Stimulated activated CD4-positive, alpha-beta T cell treated with anti-CD3 and anti-CD28 coated beads, Interleukin-1b, Interleukin-23, amount 100 ng/mL, for 1 hour (primary cell): ENCODE data around the gene JARID2.
"Not testable (repeated sequence)": the region's sequence is repeated elsewhere in the genome, so short reads cannot be mapped to it uniquely, and the experiment has no call there.

ENCODE experiments used
- DNase-seq, 2 donors: peaks; one replicate each; pipeline ENCODE4 v3.0.0-alpha.2; 2020; ENCODE audit warnings: low read depth in 2 of 2

Gene JARID2

DNA sequence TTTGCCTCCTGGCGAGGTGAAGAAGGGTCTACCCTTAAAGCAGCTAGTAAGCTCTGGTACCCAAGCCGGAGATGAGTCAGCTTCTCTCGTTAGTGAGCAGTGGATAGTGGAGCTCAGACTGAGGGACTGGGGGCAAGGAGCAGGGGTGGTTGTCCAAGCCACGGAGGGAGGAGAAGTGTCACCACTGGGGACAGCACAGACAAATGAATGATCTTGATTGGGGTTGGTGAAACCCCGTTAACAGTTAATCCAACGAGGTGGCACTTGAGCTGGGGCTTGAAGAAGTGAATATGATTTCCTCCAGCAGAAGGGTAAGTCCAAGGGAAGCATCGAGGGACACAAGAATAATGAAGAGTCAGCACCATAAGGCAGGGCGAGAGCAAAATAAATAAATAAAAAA is 43.0 kb downstream of the JARID2 start:
- DNase-seq: no peak

- DNase-seq: not testable (repeated sequence)
These were observed 43.6 kb downstream of the JARID2 start for GRCh38 chr6:15289456-15289855.

GRCh38 chr6:15290067-15290680 is 44.3 kb downstream of the JARID2 start:
- DNase-seq: no peak

DNA sequence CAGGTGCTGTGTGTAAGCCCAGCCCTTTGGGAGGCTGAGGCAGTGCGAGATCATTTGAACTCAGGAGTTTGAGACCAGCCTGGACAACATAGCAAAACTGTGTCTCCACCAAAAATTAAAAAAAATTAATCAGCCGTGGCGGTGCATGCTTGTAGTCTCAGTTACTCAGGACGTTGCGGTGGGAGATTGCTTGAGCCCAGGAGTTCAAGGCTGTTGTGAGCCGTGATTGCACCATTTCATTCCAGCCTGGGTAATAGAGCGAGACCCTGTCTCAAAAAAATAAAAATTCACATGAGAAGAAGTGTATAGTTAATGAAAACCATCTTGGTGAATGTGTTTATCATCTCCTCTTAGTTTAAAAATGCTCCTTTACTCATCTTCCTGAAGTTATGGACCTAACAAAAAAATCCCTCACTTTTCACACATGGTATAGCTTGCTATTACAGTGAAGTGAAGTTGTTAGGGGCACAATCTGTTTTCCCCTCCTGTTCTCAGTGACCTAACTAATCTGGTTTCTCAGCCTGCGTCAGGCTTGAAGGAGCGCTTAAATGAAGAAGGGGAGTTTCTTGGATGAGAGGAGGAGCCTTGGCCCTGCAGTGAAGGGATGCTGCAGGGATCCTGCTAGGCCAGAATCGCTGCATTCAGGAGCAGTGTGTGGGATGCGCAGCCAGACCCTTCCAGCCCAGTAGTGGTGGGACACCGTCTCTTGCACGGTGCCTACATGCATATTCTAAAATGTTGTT is 45.3 kb downstream of the JARID2 start:
- no peak for DNase-seq

GRCh38 chr6:15292721-15293302 is 46.9 kb downstream of the JARID2 start:
- no peak for DNase-seq

DNA sequence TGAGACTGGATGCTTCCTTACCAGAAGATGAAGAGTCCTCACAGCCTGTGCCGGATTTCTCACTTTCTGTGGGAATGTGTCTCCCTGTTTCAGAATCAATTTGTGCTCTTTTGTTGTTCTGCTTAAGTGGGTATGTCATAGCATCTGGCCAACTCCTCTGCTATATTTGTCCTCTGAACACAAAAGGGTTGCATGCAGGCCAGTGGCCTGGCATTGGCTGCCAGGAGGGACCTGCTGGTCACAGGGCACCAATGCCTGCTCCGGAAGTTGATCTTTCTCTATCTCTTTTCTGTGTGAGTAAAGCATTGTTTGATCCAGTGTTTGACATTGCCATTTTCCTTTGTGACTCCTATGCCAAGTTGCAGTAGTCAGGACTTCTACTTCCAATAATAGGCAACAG is 47.8 kb downstream of the JARID2 start:
- DNase-seq: no peak

DNA sequence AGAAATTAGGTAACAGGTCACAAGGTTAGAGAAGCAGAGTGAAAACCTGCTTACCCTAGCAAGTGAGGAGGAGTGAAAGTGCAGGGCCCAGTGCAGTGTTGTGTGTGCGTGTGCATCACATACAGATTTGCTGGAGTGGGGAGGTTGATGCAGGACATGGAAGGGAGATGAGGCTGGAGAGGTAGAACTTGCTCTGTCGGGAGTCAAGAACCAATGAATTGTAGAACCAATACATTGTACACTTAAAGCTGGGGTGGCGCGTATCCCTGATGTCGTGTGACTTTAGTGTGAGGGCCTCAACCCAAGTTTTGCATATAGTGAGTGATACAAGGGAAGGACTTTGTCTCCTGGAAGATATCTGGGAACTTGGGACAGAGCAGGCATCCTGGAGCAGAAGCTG is 48.6 kb downstream of the JARID2 start:
- DNase-seq: no peak

- no peak for DNase-seq
These were observed 50.4 kb downstream of the JARID2 start for GRCh38 chr6:15296249-15296648.

DNA sequence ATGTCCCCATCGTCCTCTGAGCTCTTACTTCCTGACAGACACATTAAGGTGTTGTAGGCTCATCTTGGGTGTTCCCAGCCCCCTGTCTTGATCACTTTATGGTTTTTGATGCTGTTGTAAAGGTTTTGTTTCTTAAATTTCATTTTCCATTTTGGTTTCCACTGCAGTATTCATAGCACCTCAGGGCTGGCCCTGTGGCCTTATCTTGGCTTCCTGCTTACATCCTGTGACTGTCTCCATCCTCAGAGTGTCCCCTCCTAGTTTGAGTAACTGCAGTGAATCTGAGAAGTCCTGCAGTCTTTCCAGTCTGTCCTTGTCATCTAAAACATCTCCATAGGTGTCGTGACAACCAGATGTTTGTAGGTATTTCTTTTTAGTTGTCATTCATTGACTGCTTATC is 50.9 kb downstream of the JARID2 start:
- no peak for DNase-seq

DNA sequence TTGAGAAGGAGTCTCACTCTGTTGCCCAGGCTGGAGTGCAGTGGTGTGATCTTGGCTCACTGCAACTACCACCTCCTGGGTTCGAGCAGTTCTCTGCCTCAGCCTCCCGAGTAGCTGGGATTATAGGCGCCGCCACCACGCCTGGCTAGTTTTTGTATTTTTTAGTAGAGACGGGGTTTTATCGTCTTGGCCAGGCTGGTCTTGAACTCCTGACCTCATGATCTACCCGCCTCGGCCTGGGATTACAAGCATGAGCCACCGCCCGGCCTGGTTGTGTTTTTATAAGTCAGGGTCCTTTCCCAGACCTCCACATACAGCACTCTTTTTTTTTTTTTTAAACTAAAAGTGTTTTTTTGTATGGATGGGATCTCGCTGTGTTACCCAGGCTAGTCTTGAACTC is 51.3 kb downstream of the JARID2 start:
- DNase-seq: not testable (repeated sequence)

GRCh38 chr6:15297895-15298590 is 52.2 kb downstream of the JARID2 start:
- DNase-seq: no peak

GRCh38 chr6:15299430-15300131 is 53.7 kb downstream of the JARID2 start:
- no peak for DNase-seq

- no peak for DNase-seq
These were observed 55.5 kb downstream of the JARID2 start for GRCh38 chr6:15301179-15302006.

DNA sequence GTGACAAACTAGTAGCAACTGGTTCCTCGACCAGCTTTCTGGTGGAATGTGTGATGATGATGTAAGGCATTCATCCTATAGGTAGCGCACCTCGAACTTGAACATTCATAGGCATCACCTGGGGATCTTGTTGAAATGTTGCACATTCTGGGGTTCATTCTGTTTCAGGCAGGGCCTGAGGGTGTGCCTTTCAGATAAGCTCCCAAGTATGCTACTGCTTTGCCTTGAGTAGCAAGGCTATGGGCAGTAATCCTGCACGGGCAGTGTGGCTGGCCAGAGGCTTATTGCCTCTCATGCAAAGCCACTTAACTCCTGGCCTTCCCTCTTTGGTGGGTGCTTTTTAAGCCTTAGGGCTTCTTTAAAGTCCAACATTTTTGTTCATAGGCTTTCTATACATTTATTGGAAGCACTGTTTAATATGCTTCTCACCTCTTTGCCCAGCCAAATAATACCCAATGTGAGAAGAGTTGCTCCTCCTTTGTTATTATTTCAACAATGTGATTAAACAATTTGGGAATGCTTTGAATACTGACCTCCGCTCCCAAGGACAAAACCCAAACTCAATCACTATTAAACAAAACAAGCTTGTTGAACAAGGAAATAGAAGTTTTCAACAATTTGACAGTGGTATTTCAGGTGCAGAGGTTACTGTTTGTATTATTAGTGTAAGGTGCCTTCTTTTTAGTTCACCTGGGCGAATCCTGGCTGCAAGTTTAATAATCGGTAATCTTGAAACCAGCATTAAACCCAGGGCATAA is 57.5 kb downstream of the JARID2 start:
- DNase-seq: no peak

GRCh38 chr6:15303920-15304291 is 58.0 kb downstream of the JARID2 start:
- DNase-seq: no peak

DNA sequence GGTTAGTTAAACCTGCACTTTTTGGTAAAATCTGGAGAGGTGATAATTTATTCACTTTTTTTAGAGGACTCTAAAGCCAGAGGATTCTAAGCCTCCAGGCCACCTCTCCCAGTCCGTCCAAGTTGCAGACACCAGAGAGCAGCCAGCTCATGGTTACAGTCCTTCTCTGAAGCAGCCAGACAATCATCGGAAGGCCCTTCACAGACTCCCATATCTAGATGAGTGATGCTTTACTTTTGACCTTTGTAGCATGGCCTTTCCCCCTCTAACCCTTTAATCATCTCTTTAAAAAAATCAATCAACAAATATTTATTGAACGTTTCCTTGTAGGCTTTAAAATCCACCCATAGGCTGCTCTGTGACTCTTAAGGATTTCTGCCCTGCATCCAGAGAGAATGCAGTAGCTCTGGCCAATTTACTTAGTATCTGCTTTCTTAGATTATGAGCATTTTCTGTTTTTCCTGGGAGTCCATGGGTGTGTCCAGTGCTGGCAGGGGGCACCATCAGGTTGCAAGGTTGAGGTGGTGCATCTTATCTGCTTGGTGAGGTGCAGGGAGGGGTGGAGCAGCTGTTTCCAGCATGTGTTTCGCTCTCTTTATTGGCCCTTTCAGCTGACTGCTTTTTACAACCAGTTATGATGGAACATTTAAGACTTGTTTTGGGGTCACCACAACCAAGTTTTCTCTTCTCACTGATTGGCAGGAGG is 58.6 kb downstream of the JARID2 start:
- DNase-seq: no peak

GRCh38 chr6:15305496-15305895 is 59.6 kb downstream of the JARID2 start:
- DNase-seq: no peak

- no peak for DNase-seq
These were observed 60.0 kb downstream of the JARID2 start for GRCh38 chr6:15305909-15306308.

- no peak for DNase-seq
These were observed 62.8 kb downstream of the JARID2 start for GRCh38 chr6:15308435-15309213.
